Nucleus accumbens (tissue), 56 donors: ENCODE results near the gene CDR2.
"Not testable (repeated sequence)": the region's sequence is repeated elsewhere in the genome, so short reads cannot be mapped to it uniquely, and the experiment has no call there.

Experiments used
- DNase-seq, 56 donors: peaks; one replicate each; lab custom pipeline; 2025; lab: John Stamatoyannopoulos, UW

CDR2 gene

DNA sequence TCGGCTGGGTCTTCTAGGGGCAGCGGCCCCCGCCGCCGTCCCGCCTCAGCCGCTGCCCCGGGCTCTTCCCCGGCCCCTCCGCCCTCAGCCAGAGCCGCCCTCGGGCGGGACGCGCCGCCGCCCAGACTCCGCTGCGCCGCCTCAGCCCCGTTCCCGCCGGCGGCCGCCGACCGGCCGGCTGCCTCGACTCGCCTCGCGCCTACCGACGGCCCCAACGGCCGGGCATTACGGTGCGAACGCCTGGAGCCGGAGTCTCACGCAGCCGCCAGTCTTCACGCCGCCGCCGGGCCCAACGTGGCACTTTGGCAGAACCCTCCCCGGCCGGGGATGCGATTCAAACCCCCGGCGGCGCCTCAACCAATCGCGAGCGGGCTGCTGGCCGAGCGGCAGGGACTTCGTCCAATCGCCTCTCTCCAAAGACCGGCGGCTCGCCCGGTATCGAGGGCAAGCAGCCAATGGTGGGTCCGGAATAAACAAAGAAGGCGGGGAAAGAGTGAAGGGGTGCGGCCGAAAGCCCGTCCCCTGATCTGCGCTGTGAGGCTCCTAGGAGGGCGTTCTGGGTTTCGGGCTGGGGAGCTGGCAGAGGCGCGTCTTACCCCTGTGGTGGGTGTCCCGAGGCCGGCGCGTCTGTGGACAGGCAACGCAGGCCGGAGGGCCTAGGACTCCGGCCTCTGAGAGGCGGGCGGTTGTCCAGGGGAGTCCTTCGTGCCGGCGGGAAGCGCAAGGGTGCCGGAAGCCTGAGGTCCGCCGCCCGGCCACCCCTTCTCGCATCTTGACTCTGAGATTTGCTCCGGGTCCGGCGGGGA is at the start of gene CDR2:
Gene CDR2, minus strand, starts transcription at position 309 of the 806 bp plus-strand sequence. CDS start 310 bp downstream, outside the sequence.
- DNase-seq = peak; percentile 69 to 98 (median 94)

DNA sequence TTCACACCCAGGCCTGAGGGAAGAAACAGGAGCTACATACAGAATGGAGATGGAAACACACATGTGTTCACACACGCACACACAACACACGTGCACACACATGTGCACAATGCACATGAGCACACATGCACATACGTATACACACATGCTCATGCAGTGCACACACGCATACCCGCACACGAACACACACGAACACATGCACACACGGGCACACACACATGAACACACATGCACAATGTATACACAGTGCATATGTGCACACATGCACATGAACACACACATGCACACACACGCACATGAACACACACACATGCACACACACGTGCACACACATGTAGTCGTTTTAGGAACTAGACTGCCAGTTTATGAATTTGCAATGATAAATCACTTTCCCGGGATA is 49.3 kb upstream of the CDR2 start:
- DNase-seq = no peak

DNA sequence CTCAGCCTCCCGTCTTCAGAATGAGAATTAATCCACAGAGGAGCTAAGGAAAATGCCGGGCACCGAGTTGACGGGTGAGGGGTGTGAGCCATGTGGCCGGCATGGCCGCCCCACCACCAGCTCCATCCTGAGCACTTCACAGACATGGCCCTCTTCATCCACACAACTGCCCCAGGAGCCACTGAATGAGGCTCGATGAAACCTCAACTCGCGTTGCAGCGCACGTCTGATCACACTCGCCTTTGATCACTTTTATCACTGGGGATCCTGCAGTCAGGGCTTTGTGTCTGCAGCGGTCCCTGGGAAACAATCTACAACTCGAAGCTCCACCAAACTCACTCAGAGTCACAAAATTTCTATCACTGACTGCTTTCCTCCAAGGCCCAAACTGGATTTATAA is 46.7 kb upstream of the CDR2 start:
- no peak for DNase-seq

DNA sequence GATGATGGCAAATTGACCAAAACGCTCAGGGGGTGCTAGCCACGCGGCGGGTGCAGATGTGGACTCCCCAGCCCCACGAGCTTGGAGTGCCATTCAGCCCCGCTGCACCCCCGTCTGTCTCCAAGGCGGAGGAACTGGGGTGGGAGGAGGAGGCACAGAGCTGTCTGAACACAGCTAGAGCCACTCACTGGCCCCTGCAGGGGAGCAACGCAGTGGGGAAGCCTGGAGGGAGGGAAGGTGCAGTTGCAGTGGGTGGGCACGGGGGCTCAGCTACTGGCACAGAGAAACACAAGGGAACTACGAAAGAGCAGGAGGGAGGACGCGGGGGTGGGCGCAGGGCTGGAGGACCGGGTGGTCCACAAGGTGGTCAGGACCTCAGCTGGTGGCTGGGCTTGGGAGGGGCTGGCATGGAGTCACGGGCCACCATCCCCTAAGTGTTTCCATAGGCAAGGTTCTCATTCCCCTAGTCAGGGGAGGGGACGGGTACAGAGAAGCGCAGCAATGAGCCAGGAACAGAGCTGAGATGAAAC is 46.3 kb upstream of the CDR2 start:
- no peak for DNase-seq

DNA sequence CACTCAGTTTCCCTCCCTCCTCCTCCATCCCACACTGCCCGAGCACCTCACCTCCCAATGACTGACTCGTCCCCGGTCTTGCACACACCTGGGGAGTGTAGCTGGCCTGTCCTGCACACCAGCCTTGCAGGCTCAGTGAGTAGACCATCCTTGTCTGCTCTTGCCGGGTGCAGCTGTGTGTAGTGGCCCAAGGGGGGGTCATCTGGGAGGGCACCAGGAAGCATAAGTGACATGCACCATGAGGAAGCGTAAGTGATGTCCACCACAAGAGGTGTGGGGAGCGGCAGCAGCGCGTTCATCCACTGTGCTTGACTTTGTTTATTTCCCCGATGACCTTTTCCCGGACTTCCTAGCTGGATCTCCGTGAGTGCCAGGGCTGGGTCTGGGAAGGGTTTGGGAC is 45.5 kb upstream of the CDR2 start:
- DNase-seq = no peak

DNA sequence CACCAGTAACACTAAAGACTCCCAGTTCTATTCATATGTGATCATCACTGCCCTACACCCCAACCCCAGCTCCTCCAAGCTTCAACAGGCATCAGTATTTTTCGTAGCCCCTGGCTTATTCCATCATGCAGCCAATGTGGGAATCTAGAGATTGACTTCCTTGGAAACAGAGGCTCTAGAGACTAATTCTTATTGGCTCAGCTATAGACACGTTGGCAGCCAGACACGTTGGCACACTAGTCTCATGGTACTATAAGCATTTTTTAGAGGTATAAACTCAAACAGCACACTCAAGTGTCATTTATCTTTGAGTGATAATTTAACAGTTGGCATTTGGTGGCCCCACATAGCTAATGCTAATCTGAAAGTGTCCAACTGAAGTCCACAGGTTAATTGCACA is 44.4 kb upstream of the CDR2 start:
- no peak for DNase-seq

DNA sequence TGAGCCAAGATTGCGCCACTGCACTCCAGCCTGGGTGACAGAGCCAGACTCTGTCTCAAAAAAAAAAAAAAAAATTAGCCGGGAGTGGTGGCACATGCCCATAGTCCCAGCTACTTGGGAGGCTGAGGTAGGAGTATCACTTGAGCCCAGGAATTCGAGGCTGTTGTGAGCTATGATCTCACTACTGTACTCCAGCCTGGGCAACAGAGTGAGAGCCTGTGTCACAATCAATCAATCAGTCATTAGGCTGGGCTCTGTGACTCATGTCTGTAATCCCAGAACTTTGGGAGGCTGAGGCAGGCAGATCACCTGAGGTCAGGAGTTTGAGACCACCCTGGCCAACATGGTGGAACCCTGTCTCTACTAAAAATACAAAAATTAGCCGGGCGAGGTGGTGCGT is 43.4 kb upstream of the CDR2 start:
- DNase-seq = not testable (repeated sequence)

DNA sequence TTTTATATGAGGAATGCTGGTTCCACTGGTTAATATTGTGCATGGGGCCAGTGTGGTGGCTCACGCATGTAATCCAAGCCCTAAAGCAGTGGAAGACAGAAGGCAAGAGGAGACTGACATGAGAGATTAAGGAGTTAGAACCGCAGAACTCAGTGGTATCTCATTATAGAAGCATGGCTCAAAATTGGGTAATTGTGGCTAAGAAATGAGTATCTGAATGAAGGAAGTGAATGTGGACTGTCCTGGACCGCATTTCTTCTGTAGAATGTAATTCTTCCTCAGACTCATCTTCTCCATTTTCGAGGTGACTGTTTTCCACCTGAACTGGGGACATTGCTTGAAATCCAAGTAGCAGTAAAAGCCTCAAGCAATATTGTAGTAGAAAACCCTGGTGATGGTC is 42.6 kb upstream of the CDR2 start:
- no peak for DNase-seq

DNA sequence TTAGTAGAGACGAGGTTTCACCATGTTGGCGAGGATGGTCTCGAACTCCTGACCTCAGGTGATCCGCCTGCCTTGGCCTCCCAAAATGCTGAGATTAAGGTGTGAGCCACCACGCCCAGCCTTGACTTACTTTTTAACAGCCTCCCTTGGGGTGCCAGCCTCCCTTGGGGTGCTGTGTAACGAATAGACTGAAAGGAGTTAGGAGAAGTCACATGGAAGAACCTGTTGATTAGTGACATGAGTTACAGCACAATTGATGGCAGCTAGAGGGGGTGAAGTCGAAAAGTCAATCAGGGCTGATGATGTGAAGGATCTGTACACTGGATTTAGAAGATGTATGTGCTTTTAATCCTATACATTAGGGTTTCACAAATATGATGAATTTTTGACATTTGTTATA is 39.4 kb upstream of the CDR2 start:
- no peak for DNase-seq

DNA sequence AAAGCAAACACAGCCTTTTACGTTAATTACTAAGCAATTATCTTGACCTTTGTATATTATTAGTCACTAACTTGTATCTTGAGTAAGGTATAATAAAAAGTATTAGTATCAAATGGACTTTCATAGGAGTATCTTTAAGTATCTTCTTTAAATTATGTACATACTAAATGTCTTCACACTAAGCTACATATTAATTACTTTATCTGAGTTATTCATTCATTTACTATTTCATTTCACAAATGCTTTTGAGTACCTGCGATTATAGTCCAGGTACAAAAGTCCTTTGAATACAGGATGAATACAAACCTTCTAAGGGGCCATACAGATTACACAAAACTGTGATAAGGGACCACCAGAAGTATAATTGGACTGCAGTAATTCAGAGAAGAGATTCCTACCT is 33.1 kb upstream of the CDR2 start:
- DNase-seq = no peak

DNA sequence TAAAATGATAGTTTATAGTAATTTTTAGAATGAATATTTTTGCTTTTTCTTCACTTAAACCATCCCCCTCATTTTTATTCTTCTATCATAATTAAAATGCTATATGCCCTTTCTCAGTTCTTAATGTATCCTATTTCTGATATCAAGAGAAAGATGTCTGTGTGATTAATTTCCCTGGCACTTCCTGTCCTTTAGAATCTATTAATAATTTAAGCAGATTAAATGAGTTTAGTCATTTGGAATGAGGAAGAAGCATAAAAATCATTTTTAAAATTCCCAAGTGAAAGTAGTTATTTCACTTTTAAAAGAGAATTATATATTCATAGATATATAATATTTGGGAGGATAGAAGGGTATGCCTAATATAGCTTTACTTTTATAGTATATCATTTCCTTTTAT is 27.8 kb upstream of the CDR2 start:
- no peak for DNase-seq

DNA sequence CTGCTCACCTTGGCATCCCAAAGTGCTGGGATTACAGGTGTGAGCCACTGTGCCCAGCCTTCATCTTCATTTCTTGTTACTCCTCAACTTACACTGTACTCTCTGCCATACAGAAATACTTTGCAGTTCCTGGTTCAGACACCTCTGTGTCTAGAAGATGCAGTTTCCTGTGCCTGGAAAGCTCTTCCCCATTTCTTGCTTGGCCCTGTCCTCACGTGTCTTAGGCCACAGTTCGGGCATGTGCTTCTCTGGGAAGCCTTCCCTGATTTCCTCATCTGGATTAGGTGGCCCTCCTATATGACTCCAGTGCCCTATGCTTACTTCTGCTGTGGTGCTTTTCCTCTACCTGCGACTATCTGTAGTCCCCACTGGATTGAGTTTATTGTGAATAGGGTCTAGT is 26.5 kb upstream of the CDR2 start:
- no peak for DNase-seq

DNA sequence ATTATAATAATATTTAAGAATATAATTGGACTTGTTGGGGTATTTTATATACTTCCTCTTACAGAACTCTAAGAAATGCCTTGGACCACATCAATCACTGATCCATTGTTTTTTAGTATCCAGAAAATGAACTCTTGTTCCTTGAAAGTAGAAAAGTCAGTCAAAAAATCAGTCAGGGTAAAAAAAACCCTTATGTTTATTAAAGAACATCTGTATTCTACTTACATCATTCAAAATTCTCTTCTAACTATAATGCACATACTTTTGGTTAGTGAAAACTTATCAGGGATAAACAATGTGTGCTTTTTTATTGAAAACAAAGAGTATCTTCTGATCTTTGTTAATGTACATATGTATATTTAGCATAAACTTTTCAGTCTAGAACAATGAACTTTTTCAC is 23.5 kb upstream of the CDR2 start:
- no peak for DNase-seq

DNA sequence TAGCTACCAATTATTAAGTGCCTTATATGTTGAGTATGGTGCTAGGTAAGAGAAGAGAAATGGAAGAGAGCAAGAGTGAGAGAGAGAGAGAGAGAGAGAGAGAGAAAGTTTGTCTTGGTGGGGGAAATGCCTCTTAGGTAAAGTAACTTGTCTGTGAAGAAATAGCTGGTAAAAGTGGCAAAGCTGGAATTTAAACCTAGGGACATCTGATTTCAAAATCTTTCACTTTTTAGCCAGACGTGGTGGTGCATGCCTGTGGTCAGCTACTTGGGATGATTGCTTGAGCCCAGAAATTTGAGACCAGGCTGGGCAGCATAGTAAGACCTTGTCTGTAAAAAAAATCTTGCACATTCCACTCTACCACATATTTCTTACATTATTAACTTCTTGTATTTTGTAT is 23.0 kb upstream of the CDR2 start:
- DNase-seq = no peak

DNA sequence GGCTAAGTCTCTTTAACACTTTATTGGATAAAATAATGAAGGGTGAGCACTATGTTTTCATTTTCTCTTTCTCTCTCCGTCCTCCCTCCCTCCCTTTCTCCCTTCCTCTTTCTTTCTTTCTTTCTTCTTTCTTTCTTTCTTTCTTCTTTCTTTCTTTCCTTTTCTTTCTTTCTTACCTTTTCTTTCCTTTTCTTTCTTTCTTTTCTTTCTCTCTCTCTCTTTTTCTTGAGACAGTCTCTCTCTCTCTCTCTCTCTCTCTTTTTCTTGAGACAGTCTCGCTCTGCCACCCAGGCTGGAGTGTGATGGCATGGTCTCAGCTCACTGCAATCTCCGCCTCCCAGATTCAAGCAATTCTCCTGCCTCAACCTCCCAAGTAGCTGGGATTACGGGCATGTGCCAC is 21.5 kb upstream of the CDR2 start:
- no peak for DNase-seq

DNA sequence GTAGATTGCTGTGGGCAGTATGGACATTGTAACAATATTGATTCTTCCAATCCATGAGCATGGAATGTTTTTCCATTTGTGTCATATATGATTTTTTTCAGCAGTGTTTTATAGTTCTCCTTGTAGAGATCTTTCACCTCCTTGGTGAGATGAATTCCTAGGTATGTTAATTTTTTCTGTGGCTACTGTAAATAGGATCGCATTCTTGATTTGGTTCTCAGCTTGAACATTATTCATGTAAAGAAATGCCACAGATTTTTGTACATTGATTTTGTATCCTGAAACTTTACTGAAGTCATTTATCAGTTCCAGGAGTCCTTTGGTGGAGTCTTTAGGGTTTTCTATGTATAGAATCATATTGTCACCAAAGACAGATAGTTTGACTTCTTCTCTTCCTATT is 19.7 kb upstream of the CDR2 start:
- no peak for DNase-seq

DNA sequence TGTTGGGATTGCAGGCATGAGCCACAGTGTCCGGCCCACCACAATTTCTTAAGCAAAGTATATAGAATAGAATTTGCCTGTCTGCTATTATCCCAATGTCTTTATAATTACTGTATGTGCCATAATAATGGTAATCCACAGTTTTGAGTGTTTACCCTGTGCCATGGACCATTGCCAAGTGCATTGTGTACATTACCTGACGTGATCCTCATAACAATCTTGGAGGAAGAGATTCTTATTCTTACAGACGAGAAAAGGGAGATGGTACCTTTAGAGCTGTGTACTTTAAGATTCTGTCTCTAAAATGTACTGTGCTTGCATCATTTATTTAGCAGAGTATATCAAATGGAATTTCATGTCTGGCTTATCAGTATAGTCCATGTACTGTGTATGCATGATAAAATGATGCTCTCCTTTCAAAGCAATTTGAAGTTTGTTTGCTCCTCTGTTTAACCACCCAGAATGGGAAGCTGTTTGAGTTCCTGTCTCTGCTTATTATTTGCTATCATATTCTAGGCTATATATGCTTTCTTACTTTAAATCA is 13.8 kb upstream of the CDR2 start:
- no peak for DNase-seq

DNA sequence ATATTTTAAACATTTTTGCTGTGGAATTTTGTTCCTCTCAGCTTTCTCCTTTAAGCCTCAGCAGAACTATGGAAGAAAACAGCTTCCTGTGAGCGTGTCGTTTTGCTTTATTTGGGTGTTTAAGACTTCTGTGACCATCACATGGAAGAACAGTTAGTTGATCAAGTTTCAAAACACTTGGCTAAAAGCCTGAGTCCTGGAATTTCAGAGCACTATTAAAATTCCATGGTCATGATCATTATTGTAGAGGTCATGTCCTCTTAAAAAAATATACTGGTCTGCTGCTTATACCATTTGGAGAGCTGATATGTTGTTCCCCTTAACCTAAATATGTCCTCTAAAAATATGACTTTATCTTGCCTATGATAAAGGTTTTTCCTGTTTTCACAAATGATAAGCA is 12.6 kb upstream of the CDR2 start:
- no peak for DNase-seq

DNA sequence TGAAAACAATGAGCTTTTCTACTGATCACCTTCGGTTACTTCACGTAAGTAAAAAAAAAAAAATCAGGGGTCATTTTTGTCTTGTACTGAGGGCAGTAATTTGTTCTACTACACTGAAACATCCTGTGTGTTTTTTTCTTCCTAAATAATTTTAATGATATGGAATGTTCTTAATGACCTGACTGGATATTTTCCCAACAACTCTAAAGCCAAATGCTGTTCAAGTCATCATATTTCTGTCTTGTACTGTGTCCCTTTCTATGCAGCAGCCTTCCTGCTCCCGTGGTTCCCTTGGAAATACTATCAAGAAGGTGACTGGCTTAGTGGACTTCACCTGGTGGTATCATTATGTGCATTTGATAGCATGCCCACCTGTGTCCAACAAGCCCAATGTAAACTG is 10.8 kb upstream of the CDR2 start:
- no peak for DNase-seq

DNA sequence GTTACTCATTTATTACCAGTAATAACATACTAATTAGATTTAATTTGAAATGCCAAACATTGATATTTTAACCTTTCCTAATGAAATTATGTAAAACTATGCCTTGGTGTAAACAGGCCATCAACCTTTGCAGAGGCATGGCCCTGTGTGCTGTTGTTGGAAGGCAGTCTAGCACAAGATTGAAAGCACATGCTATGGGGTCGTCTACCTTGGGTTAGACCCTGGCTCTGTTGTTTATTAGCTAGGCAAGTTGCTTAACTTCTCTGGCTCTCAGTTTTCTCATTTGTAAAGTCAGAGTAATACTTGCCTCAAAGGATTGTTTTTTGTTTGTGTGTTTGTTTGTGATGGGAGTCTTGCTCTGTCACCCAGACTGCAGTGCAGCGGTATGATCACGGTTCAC is 9.4 kb upstream of the CDR2 start:
- no peak for DNase-seq

DNA sequence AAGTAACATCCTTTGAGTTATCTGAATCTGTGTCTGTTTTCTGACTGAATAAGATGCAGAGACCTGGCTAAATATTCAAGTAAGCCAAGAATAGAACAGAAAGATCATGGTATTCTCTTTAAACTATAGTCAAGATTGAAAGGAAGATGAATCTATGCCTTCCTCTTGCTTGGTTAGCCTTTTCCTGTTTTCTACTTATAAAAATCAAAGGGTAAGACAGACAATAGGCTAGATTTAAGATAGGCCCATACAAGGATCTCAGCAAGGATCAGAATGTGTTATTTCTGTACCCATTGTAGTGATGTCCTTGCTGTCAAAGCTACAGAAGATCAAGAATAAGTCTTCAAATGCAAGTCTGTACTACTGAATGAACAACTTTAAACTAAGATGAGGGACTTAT is 7.0 kb upstream of the CDR2 start:
- DNase-seq = no peak

DNA sequence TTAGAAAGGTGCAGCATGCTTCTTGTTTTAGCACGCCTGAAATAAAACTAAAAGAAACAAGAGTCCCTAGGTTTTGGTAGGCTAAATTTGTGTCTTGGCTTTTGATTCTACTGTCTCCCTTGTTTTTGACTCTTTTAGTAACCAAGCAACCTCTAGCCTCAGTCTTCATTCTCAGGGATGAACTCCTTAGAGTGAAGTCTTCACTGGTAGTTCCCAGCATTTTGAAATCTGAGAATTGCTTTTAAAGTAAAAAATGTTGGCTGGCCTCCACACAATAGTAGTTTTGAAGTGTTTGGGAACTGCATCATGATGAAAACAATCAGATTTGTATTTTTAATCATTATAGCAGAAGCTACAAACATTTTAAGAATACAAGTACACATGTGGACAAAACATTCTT is 6.1 kb upstream of the CDR2 start:
- no peak for DNase-seq
